ENCODE results near the gene DUSP15. TPM values are rescaled to one million over a fixed set of nuclear protein-coding genes. Genes with fewer than 3 reads are reported as not detected.

The DUSP15 gene
- total and polyA plus RNA-seq, 2 of the 4 experiments (the other 2 are of a cell fraction) = not detected

DNA sequence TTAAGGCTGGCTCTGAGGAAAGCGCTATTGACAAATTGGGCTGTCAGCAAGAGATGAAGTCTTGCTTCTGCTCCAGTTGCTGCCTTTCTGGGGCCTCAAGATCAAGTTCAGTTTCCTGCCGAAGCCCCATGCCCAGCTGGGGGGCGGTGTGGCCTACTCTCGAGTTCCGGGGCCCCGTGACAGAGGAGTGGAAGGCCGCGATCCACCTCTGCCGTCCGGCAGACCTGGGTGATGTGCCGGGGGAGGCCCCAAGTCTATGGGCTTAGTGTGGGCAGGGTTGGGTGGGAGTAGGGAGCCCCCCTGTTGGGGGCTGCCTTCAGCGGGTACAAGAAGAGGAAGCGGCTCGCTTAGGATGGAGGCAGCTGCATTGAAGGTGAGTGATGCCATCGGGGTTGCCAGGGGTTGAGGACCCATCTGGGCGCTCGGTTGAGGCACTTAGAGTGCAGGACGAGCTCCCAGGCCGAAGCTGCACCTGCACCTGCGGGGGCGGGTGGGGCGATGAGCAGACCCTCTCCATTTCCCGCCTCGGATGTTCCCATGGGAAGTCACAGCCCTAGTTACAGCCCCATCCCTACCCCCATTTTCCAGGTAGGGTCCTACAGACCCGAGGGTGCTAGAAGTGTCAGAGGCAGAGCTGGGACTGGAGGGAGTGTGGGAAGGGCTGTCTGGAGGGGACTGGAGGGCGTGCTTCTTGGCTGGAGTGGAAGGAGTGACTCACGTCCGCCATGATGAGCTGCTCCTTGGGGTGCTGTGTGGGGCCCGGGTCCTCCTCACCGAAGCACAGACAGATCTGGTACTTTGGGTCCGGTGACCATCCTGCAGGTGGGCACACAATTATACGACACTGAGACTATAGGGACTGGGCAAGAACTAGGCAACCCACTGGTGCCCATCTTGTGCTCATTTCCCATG is 22.0 kb downstream of the DUSP15 start:
- Histone ChIP-seq H3K9ac (ENCODE audit: low read depth, low read length) (no peak overlapping the region), H4K5ac (ENCODE audit: low read depth, low read length) (no peak overlapping the region), H3K9me1 (ENCODE audit: insufficient read depth, low read length) (no peaks in the 10 kb centered on the region), H2BK5ac (ENCODE audit: low read depth, low read length, poor library complexity, severe bottlenecking) (no peak overlapping the region), H3K4ac (ENCODE audit: low read depth, low read length) (no peak overlapping the region), H3K9me3 (ENCODE audit: control insufficient read depth, insufficient read depth, low read length) (no peaks in the 10 kb centered on the region), H3K4me3 (ENCODE audit: insufficient read depth, low read depth, low read length) (no peak overlapping the region), H3K14ac (replicated peaks; ENCODE audit: low read depth, low read length) (no peak overlapping the region), H2BK15ac (ENCODE audit: low read depth, low read length) (no peak overlapping the region), H2AK9ac (replicated peaks; ENCODE audit: low read depth, low read length, poor library complexity) (no peak overlapping the region), H2AK5ac (ENCODE audit: low read depth, low read length) (no peak overlapping the region), H4K20me1 (ENCODE audit: insufficient read depth, low read length) (peaks cover 4% of the 10 kb centered on the region), H2BK120ac (ENCODE audit: low read depth, low read length) (no peak overlapping the region), H4K91ac (ENCODE audit: insufficient read depth, low read depth, low read length) (no peak overlapping the region), H3K27ac (ENCODE audit: insufficient read depth, low read length) (no peak overlapping the region), H2BK20ac (ENCODE audit: low read depth, low read length) (no peak overlapping the region), H3K27me3 (ENCODE audit: control insufficient read depth, insufficient read depth, low read length) (peaks cover 49% of the 10 kb centered on the region), H3K23ac (ENCODE audit: low read depth, low read length) (no peak overlapping the region), H3K79me1 (ENCODE audit: low read depth in 1 of 2, low read length in 2 of 2) (no peaks in the 10 kb centered on the region), H4K8ac (ENCODE audit: low read depth in 2 of 2, low read length in 2 of 2) (no peak overlapping the region), H3K36me3 (ENCODE audit: control insufficient read depth, insufficient read depth, low read length) (no peaks in the 10 kb centered on the region), H3K18ac (ENCODE audit: low read depth, low read length) (no peak overlapping the region), H3K56ac (ENCODE audit: extremely low read depth, insufficient read depth, low read length) (no peak overlapping the region), H3K4me2 (ENCODE audit: low read depth, low read length) (no peak overlapping the region), H2AFZ (replicated peaks; ENCODE audit: low read length, poor library complexity) (no peak overlapping the region), H3K4me1 (ENCODE audit: control insufficient read depth, insufficient read depth, low read length) (no peaks in the 10 kb centered on the region)
- dilution Hi-C loops (cut with HindIII; ENCODE audit: low sequenced_read_pairs, unreplicated experiment) = no loop called here
- ChIA-PET POLR2A (ENCODE audit: unreplicated experiment) (no interaction called here), CTCF (interaction anchor here (0.7 to 1.5 kb wide), 2 partner anchors 10 to 294 kb away, joined by 3 read pairs; no protein-coding TSS in a partner anchor)
- intact Hi-C loops (cut with micrococcal nuclease) = no loop called here
- no peak for DNase-seq
- in situ Hi-C loops (cut with MboI; ENCODE audit: low sequenced_read_pairs) = loop anchor here (25.0 kb wide), 2 partner anchors 639 to 814 kb away; partner anchors contain the start of gene C20orf203
- TF ChIP-seq RAD21 (IDR thresholded peaks at IDR 0.05; ENCODE audit: low read length) (no peak), SMC3 (IDR thresholded peaks at IDR 0.05; ENCODE audit: low read depth, low read length) (no peak), MAFK (IDR thresholded peaks at IDR 0.05; ENCODE audit: low read depth, low read length) (no peak), POLR2A (IDR thresholded peaks at IDR 0.05; ENCODE audit: low read depth, low read length) (no peak)
- BruUV-seq (replicated peaks) = no TSS peak
- 82% methylated on average over 14 of the region's 32 CpGs; no CpG with 5 or more reads in 1 of the 2 experiments for WGBS, 2 experiments (ENCODE audit: extremely low coverage in 2 of 2, insufficient read length in 1 of 2)
- no peak for ATAC-seq (ENCODE audit: low read depth)
